Cardiac fibroblast (primary cell): ENCODE measurements around the gene ACSL6.

ENCODE experiments used
- DNase-seq, 2 donors: peaks; one replicate each; pipeline versions ENCODE4 v3.0.0 to v3.0.0-alpha.2; 2010; ENCODE audit warnings: low read depth in 2 of 2
- H3K4me3 ChIP-seq, 2 donors: replicated peaks in 1 of 2; 1 replicate in 1 of 2; 2 replicates in 1 of 2; pipeline ENCODE4 v1.5.1; 2011; ENCODE audit warnings: low read depth in 2 of 2, low read length in 2 of 2, mild to moderate bottlenecking in 2 of 2, moderate library complexity in 1 of 2
- CTCF ChIP-seq: IDR thresholded peaks from one replicate; pipeline ENCODE4 v1.5.1; 2011; ENCODE audit warnings: low read depth, mild to moderate bottlenecking, low read length, inconsistent platforms

ACSL6 gene

GRCh38 chr5:132052520-132052919 is 41.1 kb upstream of the ACSL6 start:
- no peak overlapping the region for H3K4me3 ChIP-seq
- TF ChIP-seq CTCF, result no peak

GRCh38 chr5:132050661-132051552 is 39.4 kb upstream of the ACSL6 start:
- TF ChIP-seq CTCF, result no peak
- H3K4me3 ChIP-seq, result no peak overlapping the region
- no peak for DNase-seq

More at GRCh38 chr5:132052520-132052919, 41.1 kb upstream of the ACSL6 start:
- no peak for DNase-seq

GRCh38 chr5:132050136-132050535 is 38.7 kb upstream of the ACSL6 start:
- H3K4me3 ChIP-seq, result no peak overlapping the region
- TF ChIP-seq CTCF, result no peak
- no peak for DNase-seq

GRCh38 chr5:132049559-132049958 is 38.1 kb upstream of the ACSL6 start:
- no peak overlapping the region for H3K4me3 ChIP-seq
- no peak for TF ChIP-seq CTCF
- no peak for DNase-seq

- no peak overlapping the region for H3K4me3 ChIP-seq
- TF ChIP-seq CTCF, result no peak
- DNase-seq, result no peak
Measured at GRCh38 chr5:132049093-132049492, 37.6 kb upstream of the ACSL6 start.

- no peak for TF ChIP-seq CTCF
- H3K4me3 ChIP-seq, result no peak overlapping the region
- no peak for DNase-seq
Measured at GRCh38 chr5:132046880-132047299, 35.4 kb upstream of the ACSL6 start.

- no peak for DNase-seq
- H3K4me3 ChIP-seq, result no peak overlapping the region
- no peak for TF ChIP-seq CTCF
Measured at GRCh38 chr5:132044207-132044606, 32.7 kb upstream of the ACSL6 start.
